G401 (cell line): Measurements from ENCODE around the gene INPP5A. TPM values are rescaled to one million over a fixed set of nuclear protein-coding genes. Genes with fewer than 3 reads are reported as not detected.

Experiments used
- DNase-seq: peaks from one replicate; pipeline ENCODE4 v3.0.0-alpha.2; 2015; ENCODE audit warnings: low spot score
- in situ Hi-C: cut with HindIII; loops from 2 replicates; pipeline ENCODE4 v1.10.0; 2016; ENCODE audit warnings: low sequenced_read_pairs, mixed read lengths
- total RNA-seq: library from RNA; depleted of rRNA; stranded (reverse); fragments of >200 nt; shearing (Covaris generic); gene quantifications from 2 replicates; pipeline ENCODE4 v1.2.3, GENCODE V29; 2014

INPP5A gene
- total RNA-seq, 1 experiment from 2014 or later = 44.3 TPM

DNA sequence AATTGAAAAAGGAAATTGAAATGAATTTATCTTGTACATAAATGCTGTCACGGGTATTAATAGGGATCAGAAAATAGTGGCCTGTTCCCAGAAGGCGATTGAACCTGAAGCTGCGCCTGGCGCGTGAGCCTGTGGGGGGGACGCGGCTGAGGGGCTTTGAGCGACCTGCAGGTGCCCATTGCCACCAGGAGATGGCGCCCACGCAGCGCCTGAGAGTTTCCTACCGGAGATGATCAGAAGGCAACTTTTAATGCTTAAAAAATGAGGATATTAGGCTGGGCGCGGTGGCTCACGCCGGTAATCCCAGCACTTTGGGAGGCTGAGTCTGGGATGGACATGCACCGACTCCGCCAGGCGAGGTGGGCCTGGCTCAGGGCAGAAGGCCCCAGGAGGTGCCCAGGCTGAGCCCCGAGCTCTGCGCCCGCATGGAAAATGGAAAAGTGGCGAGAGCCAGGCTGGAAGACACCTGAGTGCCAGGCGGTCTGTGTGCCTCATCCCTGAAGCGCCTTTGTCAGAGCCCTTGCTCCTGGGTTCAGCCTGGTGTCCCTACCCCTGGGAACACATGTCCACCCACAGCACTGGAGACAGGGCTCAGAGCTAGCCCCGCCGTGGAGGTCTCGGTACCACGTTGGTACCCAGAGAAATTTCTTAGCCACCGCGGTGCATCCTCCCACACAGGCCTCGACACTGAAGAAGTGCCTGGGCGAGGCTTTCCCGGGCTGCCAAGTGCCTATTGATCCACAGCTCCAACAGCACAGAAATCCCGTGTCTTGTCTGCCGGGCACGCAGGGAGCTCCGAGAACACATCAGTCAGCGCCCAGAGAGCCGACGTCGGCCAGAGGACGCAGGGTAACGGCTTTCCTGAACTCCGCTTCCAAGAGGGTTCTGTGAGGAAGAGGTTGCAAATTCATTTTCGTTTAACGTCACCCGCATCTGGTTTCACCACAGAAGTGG lies 117.4 kb downstream of the INPP5A start:
- in situ Hi-C loops = no loop called here
- DNase-seq = peak; percentile 75

DNA sequence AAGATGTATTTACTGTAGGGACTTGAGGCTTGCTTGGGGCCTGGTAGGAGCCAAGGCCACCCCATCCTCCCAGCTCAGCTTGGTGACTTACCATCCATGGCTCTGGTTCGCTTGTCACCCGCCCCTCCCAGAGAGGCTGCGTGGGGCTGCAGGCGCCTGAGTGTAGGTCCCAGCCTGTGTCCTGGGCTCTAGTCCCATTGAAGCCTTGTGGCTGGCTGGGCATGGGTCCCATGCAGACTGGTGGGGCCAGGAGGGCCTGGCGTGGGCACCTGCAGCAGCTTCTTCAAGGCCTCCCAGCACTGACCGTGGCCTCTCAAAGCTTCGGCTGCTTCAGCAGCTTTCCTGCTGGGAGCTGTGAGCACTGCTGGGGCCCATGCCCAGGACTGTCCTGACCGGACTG lies 118.1 kb downstream of the INPP5A start:
- DNase-seq = no peak
- in situ Hi-C loops = no loop called here

DNA sequence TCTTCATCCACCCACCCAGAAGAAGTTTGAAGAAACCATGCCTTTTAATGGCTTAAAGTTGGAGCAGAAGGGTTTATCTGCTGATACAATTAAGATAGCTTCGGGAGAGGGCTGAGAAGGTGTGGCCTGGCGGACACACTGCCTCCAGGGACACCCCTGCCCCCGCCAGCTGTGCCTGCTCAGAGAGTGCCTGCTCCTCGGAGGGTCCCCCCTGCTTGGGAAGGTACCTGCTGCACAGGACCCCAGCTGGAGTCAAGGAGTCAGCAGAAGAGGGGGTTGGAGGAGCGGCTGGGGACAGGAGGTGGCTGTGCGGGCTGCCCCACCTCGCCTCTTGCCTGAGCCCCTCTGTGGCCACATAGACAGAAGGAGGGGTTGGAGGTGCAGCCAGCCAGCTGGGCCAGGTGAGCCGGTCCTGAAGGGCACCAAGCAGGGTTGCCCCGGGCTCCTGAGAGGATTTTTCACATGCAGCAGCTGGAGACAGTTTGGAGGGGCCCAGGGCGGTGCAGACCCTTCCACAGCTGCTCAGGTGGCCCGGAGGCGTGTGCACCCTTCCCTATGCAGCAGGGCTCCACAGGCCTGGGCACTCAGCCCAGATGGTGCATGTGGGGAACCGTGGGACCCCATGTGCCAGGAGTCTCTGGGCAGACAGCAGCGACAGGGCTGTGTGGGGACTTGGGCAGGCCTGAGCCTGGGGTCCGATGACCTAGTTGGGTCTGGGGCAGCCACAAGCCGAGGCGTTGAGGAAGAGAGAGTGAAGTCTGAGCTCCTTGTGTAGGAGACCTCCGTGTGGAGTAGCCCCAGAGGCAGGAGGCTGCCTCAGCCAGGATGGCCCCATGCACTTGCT lies 118.9 kb downstream of the INPP5A start:
- no peak for DNase-seq
- in situ Hi-C loops = no loop called here

DNA sequence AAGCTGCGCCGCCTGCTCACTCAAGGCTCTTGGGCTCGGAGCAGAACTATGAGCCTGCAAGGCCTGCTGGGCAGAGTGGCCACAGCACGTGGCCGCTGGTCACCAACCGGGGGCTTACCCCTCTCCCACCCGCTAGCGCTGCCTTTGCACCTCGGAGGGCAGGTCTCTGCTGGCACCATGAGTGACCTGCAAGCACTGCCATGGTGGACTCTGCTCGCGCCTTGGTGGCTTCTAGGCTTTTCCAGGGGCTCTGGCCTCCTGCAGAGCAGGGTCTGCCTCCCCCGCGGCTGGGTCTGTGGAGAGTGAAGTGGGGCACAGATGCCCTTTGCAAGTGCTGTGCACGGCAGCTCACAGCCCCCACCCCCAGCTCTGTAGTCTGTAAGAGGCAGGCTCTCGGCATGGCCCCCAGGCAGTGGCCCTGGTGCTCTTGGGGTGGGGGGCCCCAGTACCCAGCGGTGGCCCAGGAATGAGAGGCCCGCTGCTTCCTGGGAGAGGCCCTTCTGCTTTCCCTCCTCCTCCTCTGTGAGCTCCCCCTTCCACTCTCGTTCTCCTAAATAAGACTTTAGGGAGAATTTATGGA lies 119.6 kb downstream of the INPP5A start:
- in situ Hi-C loops = no loop called here

DNA sequence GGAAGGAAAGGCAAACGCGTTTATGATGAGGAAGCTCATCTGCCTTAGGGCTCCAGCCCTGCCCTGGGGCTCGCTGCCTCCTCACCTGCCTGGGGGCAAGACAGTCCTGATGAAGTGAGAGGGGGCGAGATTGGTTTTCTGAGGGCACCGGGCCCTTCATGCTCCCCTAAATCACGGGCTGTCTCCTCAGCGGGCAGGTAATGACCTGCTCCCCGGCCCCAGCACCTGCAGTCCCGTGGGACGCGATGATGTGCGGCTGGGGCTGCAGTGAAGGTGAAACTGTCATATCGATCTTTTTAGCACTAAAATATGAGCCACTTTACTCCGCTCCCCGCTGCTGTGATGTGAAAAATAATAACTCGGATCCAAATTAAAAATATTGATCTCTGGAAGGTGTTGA lies 120.2 kb downstream of the INPP5A start:
- in situ Hi-C loops = no loop called here
- no peak for DNase-seq

More for the DNA sequence above, 119.6 kb downstream of the INPP5A start:
- DNase-seq = no peak

DNA sequence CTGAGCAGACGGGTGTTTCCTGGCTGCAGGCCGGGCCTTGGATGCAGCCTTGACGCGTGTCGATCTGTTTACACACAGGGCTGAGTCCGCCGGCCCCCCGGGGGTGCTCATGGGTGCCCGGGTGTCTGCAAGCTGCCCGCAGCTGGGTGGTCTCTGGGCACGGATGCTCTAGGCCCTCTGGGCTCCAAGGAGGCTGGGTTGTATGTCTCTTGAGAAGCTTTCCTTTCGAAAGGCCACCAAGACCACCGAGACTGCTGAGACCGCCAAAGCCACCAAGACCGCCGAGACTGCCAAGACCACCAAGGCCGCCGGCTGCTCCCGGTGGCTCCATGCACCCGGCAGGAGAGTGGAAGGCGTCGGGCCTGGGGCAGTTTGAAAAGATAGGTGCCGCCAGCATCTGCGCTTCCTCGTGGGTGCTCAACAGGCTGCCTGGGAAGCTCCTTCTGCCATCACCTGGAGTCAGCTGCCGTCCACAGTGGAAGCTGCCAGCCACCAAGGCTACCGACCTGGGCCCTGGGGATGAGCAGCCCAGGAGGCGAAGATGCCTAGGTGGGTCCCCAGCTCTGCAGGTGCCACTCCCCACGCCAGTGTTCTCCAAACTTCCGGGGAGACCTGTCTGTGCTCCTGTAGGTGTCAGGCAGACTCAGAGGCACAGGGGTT lies 121.1 kb downstream of the INPP5A start:
- no peak for DNase-seq
- in situ Hi-C loops = no loop called here

DNA sequence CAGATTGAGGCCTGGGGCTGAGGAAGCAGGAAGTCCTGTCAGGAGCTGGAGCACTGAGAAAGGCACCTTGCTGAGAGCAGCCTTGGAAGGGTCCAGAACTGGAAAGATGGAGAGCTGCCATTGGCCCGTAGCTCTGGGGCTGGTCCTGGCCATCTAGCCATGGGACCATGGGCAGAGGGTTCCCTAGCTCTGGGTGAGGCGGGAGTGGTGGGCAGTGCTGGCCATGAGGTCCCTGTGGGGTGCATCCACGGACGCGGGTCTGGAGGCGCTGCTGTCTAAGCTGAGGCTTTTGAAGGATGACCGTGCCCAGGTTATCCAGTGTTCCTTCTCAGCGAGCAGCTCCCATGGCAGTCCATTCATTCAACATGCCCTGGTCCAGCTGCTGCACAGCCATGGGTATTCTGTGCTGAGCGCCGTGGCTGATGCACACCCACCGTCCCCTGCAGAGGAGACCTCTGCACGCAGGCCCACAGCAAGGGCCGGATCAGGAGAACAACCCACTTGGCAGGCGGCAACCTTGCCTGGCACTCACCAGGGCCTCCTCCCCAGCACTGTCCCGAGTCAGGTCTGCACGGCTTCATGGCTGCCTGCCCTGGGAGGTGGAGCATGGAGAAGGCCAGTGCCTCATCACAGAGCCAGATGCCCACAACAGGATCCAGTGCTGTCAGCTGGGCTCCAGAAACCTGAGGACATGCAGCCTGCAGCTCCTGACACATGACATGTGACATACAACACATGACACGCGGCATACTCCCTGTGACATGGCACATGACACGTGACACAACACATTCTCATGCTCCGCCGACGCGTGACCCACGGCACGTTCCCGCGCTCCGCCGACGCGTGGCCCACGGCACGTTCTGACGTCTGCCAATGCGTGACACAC lies 121.9 kb downstream of the INPP5A start:
- in situ Hi-C loops = no loop called here
- DNase-seq = peak; percentile 64

DNA sequence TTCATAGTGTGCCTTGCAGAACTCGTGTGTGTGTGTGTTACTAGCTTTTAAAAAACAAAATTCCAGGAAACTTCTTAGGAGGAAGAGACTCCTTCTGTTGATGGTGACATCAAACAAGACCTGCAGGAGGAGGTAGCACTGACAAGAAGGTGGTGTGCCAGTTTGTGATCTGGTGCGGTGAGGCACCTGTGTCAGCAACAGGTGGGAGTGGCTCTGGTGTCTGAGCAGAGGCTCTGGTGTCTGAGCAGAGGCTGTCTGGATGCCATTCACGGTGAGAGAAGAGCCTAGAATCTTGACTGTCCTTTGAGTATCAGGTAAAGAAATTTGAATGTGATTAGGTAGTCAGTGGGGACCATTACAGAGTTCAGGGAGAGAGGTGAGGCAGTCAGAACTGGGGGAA lies 122.8 kb downstream of the INPP5A start:
- in situ Hi-C loops = no loop called here
- no peak for DNase-seq

DNA sequence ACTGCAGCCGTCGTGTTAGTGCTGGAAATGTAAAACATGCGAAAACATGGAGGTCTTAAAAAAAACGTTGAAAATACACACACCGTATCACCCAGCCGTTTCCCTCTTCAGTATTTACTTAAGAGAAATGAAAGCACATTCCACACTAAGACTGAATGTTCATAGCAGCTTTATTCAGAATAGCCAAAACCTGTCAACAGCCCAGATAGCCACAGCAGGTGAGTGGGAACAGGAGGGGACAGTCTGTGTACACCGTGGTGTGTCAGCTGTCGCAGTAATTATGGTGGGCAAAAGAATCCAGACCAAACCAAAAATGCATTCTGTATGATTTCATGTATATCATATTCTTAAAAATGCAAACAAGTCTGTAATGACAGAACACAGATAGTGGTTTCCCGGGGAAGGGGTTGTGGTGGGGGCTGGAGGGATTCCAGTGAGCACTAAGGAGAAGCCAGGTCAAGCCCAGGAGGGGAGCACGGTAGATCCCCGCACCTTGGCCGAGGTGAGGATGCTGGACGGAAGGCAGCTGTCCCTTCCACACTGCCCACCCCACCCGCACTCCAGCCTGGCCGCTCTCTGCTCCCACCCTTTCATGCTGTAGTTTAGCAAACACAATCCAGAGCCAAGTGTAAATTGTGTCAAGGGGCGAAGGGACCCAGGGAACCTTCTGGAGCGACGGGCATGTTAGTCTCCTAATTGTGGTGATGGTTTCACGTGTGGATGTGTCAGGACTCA lies 124.8 kb downstream of the INPP5A start:
- peak; percentile 88 for DNase-seq
- in situ Hi-C loops = no loop called here

DNA sequence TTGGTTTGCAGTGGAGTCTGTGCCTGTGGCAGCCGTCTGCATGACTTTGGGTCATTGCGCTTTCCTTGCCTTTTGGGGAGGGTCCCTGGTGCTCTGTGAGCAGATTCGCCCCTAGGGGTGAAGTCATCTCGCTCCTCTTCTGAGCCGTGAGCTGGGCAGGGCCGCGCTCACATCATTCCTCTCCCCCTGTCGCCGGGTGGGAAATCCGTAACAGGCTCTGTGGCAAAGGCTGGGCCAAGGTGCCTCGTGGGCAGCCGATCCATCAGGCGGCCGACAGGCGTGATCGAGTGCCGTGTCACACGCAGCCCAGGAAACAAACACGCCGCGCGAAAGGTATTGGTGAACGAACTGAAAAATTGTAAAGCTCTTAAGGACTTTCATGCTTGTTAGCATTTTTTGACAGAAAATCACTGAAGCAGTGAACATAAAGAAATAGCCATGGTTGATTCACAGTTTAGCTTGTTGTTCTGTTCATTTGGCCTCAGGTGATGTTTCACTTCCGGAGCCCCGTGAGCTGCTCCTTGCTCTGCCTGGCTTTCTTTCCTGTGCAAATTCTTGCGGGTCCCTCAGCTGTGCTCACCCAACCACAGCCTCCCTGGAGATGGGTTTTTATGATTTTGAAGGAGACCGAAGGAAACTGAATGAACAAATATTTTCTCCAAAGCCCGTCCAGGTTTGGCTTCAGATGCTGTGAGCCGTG lies 126.2 kb downstream of the INPP5A start:
- in situ Hi-C loops = no loop called here
- DNase-seq = no peak

DNA sequence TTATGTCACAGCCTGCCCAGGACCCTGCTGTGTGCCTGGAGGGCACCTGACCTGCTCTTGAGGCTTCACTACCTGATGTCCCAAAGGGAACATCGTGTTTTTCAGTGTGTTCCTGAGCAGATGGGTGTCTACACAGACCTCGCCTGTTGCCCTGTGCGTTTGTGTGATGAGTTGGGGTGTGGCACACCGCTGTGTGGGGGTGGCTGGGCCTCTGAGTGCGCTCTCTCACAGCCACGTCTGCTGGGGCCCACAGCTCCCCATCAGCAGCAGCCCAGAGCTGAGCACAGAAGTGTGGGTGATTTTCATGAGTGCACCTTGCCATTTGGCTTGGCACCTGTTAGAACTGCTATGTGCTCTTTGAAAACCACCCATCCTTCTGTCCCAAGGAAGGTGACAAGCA lies 126.8 kb downstream of the INPP5A start:
- in situ Hi-C loops = no loop called here
- no peak for DNase-seq

DNA sequence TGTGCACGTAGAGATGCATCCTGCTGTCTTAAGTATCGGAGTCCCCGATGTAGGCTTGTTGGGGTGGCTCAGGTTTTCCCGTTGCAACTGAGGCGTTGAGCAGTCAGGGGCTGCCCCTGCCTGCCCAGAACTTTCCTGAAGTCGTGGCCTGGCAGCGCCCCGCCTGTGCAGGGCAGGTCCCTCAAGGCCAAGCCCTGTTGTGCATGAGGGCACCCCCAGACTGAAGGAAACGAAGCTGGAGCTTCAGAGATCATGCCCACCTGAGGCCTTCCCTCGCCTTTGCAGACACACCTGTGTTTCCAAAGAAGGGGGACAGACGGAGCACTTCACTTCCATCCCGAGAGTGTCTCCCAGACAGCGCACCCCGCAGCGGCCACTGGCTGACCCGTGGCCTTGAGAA lies 127.3 kb downstream of the INPP5A start:
- no peak for DNase-seq
- in situ Hi-C loops = no loop called here

DNA sequence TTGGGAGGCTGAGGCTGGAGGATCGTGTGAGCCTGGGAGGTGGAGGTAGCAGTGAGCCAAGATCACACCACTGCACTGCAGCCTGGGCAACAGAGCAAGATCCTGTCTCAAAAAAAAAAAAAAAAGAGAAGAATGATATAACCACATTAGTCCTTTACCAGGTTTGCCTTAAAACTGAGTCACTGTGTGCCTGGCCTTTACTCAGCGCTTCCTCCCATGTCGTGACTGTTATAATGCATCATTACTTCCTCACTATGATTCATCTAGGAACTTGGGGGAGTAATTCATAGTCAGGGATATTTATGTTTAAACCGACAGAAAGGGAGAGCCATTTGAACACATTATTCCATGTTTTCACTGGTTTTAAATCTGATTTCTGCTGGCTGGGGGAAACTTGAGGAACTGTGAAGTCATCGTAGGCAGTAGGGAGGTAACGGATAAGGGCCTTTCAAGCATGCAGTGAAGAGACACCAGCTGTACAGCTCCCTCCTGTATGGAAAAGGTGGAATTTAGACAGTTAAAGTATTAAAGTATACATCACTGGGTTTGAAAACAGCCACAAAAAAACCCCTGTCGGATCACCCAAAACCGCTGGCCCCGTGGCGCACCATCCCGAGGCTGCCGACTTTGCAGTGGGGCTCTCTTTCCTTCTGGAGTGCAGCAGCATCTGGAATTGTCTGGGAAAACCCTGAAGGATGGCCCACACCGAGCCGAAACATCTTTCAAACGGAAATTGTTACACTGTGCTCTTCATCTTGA lies 128.5 kb downstream of the INPP5A start:
- in situ Hi-C loops = no loop called here
- DNase-seq = no peak

DNA sequence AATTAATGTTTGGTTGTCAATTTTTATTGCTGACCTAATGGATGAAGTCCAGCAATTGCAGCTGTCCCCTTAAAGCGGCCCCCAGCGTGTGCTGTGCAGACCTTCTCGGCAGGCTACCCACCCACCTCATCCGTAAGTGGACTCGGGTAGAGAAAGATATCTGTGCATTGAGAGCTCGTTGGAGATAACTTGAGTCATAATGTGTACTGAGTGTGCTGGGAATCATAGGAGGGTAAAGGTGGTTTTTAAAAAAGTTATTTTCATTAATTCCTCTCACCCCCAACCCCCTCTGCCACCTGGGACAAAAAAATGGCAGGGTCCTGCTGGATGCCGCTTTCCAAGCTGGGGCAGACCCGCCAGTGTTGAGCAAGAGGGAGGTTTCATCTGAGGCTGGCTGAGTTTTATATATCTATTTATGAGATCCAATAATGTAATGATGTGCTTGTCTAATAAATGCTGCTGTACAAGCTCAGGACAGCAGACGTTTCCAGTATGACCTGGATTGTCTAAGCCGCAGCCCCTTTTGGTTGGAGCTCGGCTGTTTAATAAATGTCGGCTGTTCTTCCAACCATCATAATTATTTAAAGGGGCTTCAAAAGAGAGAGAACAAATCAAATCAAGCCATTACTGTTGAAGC lies 129.2 kb downstream of the INPP5A start:
- in situ Hi-C loops = no loop called here
- no peak for DNase-seq

DNA sequence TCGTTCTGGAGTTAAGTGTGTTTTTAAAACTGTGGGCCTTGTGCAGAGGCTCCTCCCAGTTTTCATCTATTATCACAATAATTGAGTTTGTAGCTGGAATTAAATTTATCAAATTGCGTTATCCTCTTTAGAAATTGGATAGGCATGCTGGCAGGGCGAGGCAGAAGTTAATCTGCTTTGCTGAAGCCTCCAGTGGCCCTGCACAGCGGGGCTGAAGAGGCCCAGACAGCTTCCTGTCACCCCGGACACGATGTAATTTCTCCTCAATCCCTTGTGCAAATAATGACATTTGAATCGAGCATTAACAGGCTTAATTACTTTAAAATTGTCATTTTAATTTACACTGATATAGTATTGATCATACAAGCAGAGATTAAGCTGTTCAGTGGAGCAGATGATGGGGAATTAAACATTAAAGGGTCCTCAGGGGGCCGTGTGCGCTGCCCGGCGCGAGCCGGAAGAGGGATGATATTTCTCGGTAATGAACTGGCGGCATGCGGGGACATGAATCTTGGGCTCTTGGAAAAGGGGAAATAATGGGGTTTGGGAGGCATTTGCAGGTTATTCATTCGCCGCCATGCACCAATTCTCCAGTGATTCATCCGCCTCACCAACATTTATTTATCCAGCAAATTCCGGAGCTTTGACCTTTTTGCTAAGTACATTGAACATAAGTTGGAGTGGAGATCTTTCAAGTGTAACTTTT lies 129.9 kb downstream of the INPP5A start:
- in situ Hi-C loops = no loop called here
- no peak for DNase-seq

DNA sequence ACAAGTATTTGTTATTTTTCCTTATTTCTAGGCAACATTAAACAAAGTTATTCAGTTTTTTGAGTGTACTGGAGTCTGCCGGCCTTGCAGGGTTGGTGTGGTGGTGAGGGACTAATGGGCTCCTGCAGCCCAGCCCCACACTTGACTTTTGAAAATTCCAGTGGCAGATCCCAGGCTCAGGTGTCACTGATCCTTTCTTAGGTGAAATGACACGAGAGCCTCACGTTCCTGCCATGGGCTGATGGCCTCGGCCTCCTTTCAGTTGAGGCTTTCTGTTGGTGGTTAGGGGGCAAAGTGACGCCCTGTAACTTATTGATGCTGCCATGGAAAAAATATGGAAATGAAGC lies 130.4 kb downstream of the INPP5A start:
- no peak for DNase-seq
- in situ Hi-C loops = no loop called here
